GM12878 (cell line): ENCODE results near the gene FBXL2. TPM values are rescaled to one million over a fixed set of nuclear protein-coding genes. Genes with fewer than 3 reads are reported as not detected.

Experiments
- ATAC-seq: fragments of 200-7000 bp; cut with Tn5 transposase; 3 replicates; pipeline ENCODE4 v1.9.1; 2020; ENCODE audit warnings: mild to moderate bottlenecking, moderate library complexity
- BruUV-seq: library from RNA; stranded (reverse); fragments of 400-500 nt; replicated peaks from 2 replicates; lab custom pipeline; 2021; lab: Mats Ljungman, UMichigan
- CTCF ChIA-PET: fragments of 300-600 bp; sonication (Branson Sonifier 250); formaldehyde crosslinking; extraction: SDS; loops from one replicate; lab custom pipeline; 2021; ENCODE audit warnings: inconsistent platforms; lab: Yijun Ruan, JAX
- POLR2A ChIA-PET: fragments of 350-600 bp; formaldehyde crosslinking; extraction: SDS; loops from one replicate; lab custom pipeline; 2021; ENCODE audit warnings: inconsistent platforms; lab: Charles Lee
- RAD21 ChIA-PET: fragments of 300-600 bp; sonication (Branson Sonifier 250); formaldehyde crosslinking; loops from one replicate; lab custom pipeline; 2023; ENCODE audit warnings: antibody characterized with exemption; ENCODE audit not compliant: unreplicated experiment; lab: Charles Lee
- SMC1A ChIA-PET: fragments of 300-600 bp; sonication (Branson Sonifier 250); formaldehyde crosslinking; loops from one replicate; lab custom pipeline; 2023; ENCODE audit not compliant: unreplicated experiment, uncharacterized antibody; lab: Charles Lee
- DNase-seq: peaks from one replicate; pipeline ENCODE4 v3.0.0-alpha.2; 2011; ENCODE audit warnings: low read depth, low spot score
- FAIRE-seq: peaks from 3 replicates; lab custom pipeline; 2011; peaks lifted over from hg19 to GRCh38; lab: Jason Lieb, UNC
- H2AFZ ChIP-seq: 2 replicates; pipeline ENCODE4 v1.6.0; 2011; ENCODE audit warnings: low read depth, low read length, control low read depth; ENCODE audit not compliant: control insufficient read depth
- H3K27ac ChIP-seq: 2 replicates; pipeline ENCODE4 v1.5.1; 2011; ENCODE audit warnings: control low read depth; ENCODE audit not compliant: control insufficient read depth, insufficient read depth
- H3K27me3 ChIP-seq, 2 experiments: replicated peaks in 1 of 2; 2 replicates each; pipeline versions ENCODE4 v1.6.0 to v1.6.1; 2011; ENCODE audit warnings: low read length in 1 of 2; ENCODE audit not compliant: control insufficient read depth in 2 of 2, insufficient read depth in 2 of 2
- H3K36me3 ChIP-seq, 2 experiments: 2 replicates each; pipeline ENCODE4 v1.5.1; 2011; ENCODE audit warnings: low read length in 1 of 2; ENCODE audit not compliant: control insufficient read depth in 2 of 2, insufficient read depth in 2 of 2
- H3K4me1 ChIP-seq: 2 replicates; pipeline ENCODE4 v1.6.1; 2011; ENCODE audit warnings: mild to moderate bottlenecking, low read length, moderate library complexity, mixed read lengths; ENCODE audit not compliant: control insufficient read depth, insufficient read depth
- H3K4me2 ChIP-seq: 2 replicates; pipeline ENCODE4 v1.6.0; 2011; ENCODE audit warnings: control low read depth; ENCODE audit not compliant: control insufficient read depth, insufficient read depth
- H3K4me3 ChIP-seq: fragments of 200-600 bp; sonication (generic); 2 replicates; pipeline ENCODE4 v1.5.1; 2016
- H3K79me2 ChIP-seq: 2 replicates; pipeline ENCODE4 v1.6.0; 2011; ENCODE audit warnings: low read length; ENCODE audit not compliant: control insufficient read depth, insufficient read depth
- H3K9ac ChIP-seq: 2 replicates; pipeline ENCODE4 v1.8.0; 2011; ENCODE audit warnings: low read length, control low read depth, mixed read lengths; ENCODE audit not compliant: control insufficient read depth, insufficient read depth
- H3K9me3 ChIP-seq: replicated peaks from 3 replicates; pipeline ENCODE4 v1.5.1; 2011; ENCODE audit warnings: mild to moderate bottlenecking, low read length; ENCODE audit not compliant: control insufficient read depth, insufficient read depth
- H4K20me1 ChIP-seq: 2 replicates; pipeline ENCODE4 v1.6.0; 2011; ENCODE audit not compliant: control insufficient read depth, insufficient read depth
- CBX3 ChIP-seq: fragments of 200-600 bp; sonication (generic); IDR thresholded peaks from 2 replicates; pipeline ENCODE4 v1.6.1; 2016; ENCODE audit warnings: low read depth, borderline replicate concordance
- EZH2 ChIP-seq: IDR thresholded peaks from 2 replicates; pipeline ENCODE4 v1.6.1; 2012; ENCODE audit warnings: low read depth, mild to moderate bottlenecking, control low read depth, inconsistent platforms, low read length, borderline replicate concordance; ENCODE audit not compliant: control insufficient read depth
- FOXK2 ChIP-seq: fragments of 450-650 bp; IDR thresholded peaks from 2 replicates; pipeline ENCODE4 v1.6.1; 2017; ENCODE audit warnings: mild to moderate bottlenecking, moderate library complexity
- MTA2 ChIP-seq: fragments of 450-650 bp; IDR thresholded peaks from 2 replicates; pipeline ENCODE4 v1.6.1; 2016; ENCODE audit warnings: low read depth, mild to moderate bottlenecking, moderate library complexity
- WGBS: methylation state at CpG from one replicate; pipeline ENCODE4 v1.1.6; 2016; ENCODE audit warnings: low lambda C conversion rate; ENCODE audit not compliant: insufficient replicate concordance, insufficient coverage; ENCODE audit errors: missing lambda C conversion rate; 5-methylcytosine and 5-hydroxymethylcytosine counted together
- in situ Hi-C: fragments of 300-500 bp; cut with MboI; formaldehyde crosslinking; loops from 9 replicates; pipeline ENCODE4 v1.14.3; 2018; ENCODE audit warnings: mixed read lengths
- intact Hi-C: fragments of 100-400 bp; cut with micrococcal nuclease; formaldehyde crosslinking; loops from one replicate; pipeline ENCODE4 v1.14.2; 2022; ENCODE audit not compliant: unreplicated experiment
- polyA plus RNA-seq, 11 experiments: library from polyadenylated mRNA; depleted of rRNA in 4 of 11; unstranded in 6 of 11; stranded (reverse) in 5 of 11; fragments of >200 nt; fragmentation: Nextera tagmentation in 4 of 11; fragmentation: Illumina TruSeq in 1 of 11; extraction: Ambion mirVana in 4 of 11; extraction: Trizol in 1 of 11; gene quantifications; 1 replicate in 1 of 11; 2 replicates in 10 of 11; pipeline versions ENCODE4 v1.2.1 to v1.2.3, GENCODE V29; 2011 to 2016; ENCODE audit warnings: inconsistent platforms in 2 of 11, missing spikeins in 2 of 11, low read depth in 1 of 11
- total RNA-seq, 4 experiments: library from RNA; depleted of rRNA in 3 of 4; stranded (reverse); fragments of >200 nt in 3 of 4; fragmentation: Illumina TruSeq in 1 of 4; extraction: Trizol in 1 of 4; gene quantifications; 2 replicates each; pipeline versions ENCODE4 v1.2.1 to v1.2.3, GENCODE V29; 2013 to 2021
- TF ChIP-seq, protein P1 (sequence below): fragments of 450-650 bp; formaldehyde crosslinking; IDR thresholded peaks from 2 replicates; pipeline ENCODE4 v1.4.0; 2022; ENCODE audit warnings: mild to moderate bottlenecking, moderate library complexity

The FBXL2 gene
- total and polyA plus RNA-seq, 10 of the 15 experiments (the other 5 are each of a cell fraction or from before 2014, with no cell fraction given) = 0.04 to 0.72 (median 0.15) TPM; not detected in 1

DNA sequence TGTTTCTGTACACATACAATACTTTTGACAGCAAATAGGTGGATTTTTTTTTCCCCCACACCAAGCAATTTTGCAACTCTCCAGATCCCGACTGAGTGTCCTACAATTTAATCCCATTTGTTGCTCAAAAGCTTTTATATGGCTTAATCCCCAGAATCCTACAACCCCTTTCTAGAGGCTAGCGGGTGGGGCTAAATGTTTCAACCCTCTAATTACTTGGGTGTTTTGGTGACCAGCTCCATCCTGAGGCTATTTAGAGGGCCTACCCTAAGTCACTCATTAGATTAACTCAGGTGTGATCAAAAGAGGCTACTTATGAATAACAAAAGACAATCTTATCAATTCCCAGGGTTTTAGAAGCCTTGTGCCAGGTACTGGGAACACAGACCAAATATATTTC, 21.0 kb upstream of the FBXL2 start:
- ChIA-PET CTCF (no interaction called here), SMC1A (no interaction called here), RAD21 (no interaction called here), POLR2A (no interaction called here)
- in situ Hi-C loops (no loop called here), intact Hi-C loops (no loop called here)
- no peaks in the 10 kb centered on the region for H4K20me1 ChIP-seq
- H3K36me3 ChIP-seq = no peaks in the 10 kb centered on the region
- no peaks in the 10 kb centered on the region for H3K27me3 ChIP-seq
- WGBS = 59% methylated on average over 2 of the region's 2 CpGs
- H3K9me3 ChIP-seq = no peaks in the 10 kb centered on the region
- no peaks in the 10 kb centered on the region for H3K4me1 ChIP-seq
- H3K79me2 ChIP-seq = no peaks in the 10 kb centered on the region
- H2AFZ ChIP-seq = no peak overlapping the region
- ATAC-seq (no peak), FAIRE-seq (no peak), DNase-seq (no peak)
- no peak overlapping the region for H3K9ac ChIP-seq
- H3K4me2 ChIP-seq = no peak overlapping the region
- TF ChIP-seq, protein P1, sequence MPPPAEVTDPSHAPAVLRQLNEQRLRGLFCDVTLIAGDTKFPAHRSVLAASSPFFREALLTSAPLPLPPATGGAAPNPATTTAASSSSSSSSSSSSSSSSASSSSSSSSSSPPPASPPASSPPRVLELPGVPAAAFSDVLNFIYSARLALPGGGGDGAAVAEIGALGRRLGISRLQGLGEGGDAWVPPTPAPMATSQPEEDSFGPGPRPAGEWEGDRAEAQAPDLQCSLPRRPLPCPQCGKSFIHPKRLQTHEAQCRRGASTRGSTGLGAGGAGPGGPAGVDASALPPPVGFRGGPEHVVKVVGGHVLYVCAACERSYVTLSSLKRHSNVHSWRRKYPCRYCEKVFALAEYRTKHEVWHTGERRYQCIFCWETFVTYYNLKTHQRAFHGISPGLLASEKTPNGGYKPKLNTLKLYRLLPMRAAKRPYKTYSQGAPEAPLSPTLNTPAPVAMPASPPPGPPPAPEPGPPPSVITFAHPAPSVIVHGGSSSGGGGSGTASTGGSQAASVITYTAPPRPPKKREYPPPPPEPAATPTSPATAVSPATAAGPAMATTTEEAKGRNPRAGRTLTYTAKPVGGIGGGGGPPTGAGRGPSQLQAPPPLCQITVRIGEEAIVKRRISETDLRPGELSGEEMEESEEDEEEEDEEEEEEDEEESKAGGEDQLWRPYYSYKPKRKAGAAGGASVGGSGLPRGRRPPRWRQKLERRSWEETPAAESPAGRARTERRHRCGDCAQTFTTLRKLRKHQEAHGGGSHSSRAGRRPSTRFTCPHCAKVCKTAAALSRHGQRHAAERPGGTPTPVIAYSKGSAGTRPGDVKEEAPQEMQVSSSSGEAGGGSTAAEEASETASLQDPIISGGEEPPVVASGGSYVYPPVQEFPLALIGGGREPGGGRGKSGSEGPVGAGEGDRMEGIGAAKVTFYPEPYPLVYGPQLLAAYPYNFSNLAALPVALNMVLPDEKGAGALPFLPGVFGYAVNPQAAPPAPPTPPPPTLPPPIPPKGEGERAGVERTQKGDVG = no peak
- TF ChIP-seq FOXK2 (no peak), EZH2 (no peak), MTA2 (no peak), CBX3 (no peak)
- no TSS peak for BruUV-seq
- no peak overlapping the region for H3K4me3 ChIP-seq
- H3K27ac ChIP-seq = no peak overlapping the region
